ENCODE measurements around the gene STK10. TPM values are rescaled to one million over a fixed set of nuclear protein-coding genes. Genes with fewer than 3 reads are reported as not detected.

Gene STK10
- 16.8 and 18.4 TPM in 2 replicates for total RNA-seq

DNA sequence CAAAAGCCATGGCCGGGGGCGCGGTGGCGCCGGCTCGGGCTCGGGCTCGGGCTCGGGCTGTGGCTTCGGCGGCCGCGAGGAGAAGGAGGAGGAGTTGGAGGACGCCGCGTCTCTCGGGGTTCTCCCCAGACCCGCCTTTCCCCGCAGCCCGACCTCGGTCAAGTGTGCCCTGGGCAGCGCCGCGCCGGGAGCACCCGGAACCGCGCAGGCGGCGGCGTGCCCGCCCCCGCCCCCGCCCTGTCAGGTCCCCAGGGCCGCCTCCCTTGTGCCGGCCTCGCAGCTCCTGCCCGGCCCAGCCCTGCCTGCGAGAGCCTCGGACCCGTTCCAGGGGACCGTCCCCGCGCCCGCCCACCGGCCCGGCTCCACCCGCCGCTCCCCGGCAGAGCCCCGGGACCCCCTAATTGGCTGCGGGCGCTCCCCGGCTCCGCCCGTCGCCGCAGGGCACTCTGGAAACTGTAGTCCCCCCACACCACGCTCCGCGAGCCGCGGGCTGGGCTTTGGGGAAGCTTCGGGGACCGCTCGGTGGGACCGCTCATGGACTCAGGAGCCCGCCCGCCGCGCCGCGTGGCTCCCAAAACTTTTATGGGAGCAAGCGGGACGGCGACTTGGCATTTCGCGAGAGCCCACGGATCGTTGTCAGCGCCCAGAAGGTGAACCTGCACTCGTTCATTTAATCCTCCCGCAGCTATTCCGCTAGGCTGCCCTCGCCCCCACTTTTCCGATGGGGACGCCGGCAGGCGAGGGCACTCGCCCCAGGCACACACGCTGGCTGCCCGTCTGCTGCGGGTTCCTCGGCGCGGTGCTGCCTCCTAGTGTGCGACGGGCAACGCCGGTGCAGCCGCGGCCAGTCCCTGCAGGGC lies at the start of gene STK10:
Gene STK10 (minus strand): TSS at position 192 of the 860 bp plus-strand sequence. CDS start 182 bp downstream, at position 10.

DNA sequence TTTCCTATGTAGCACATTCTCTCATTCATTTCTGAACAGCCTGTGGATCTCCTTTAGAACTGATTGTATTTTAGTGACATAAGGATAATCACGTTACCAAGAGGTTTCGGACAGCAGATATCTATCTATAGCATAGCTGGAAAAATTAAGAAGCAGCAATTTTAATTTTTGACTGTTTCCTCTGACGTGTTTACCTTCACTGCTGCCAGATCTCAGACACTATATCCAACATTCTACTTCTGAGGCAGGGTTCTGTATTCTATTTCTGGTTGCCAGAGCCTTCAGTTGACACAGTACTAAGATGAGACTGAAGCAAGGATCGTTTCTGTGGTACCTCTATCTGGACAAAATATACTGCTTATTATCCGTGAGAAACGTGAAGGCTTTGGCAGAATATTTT lies 5.8 kb upstream of the STK10 start, which contains the start of gene EFCAB9:
Gene EFCAB9 (plus strand): TSS at position 301 of the 400 bp plus-strand sequence. CDS start 1 bp downstream, at position 302.

DNA sequence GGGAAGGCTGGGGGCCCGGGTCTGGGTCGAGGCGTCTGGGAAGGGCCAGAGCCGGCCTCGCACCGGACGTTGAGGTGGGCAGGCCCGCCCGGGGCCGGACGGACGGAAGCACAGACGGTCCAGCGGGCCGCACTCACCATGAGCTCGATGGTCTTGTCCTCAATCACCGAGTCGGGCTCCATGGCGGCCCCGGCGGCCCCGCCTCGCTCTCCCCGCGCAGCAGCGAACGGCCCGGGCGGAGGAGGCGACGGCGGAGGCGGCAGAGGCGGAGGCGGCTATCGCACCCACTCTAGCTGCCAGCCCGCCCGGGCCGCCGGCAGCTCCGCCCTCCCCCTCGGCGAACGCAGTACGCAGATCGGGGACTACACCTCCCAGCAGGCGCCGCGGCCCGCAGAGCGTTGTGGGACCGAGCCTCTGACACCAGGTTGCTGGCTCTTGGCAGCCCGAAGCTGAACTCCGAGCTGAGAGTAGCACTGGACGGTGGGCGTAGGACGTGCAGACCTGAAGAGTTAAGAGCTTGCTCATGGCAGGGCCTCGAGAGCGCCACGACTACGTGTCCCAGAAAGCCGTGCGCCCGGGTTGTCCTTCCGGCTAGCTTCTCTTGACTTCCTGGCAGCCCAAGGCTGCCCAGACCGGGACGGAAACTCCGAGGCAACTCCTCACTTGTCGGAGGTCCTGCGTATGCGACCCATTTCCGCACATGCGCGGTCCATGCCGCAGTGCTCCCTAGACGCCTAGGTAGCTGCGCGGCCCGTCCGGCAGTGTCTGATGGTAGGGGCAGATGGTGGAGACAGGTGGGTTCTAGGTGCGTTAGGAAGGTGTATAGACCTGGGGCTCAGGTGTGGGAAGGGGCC lies 181.5 kb downstream of the STK10 start, which contains the start of gene FBXW11:
Gene FBXW11 (minus strand): TSS at position 318 of the 854 bp plus-strand sequence. CDS start 136 bp downstream, at position 182.

Other genes starting within 250 kb of the STK10 start
- 50.9 and 63.5 TPM in 2 replicates for gene FBXW11, start 181.6 kb downstream of the STK10 start, total RNA-seq
- 0.16 TPM in 1 of 2 replicates, not detected in the other for gene EFCAB9, start 5.9 kb upstream of the STK10 start, total RNA-seq
- 17.1 and 20.8 TPM in 2 replicates for gene UBTD2, start 95.5 kb upstream of the STK10 start, total RNA-seq

Measured in bronchial smooth muscle cell (primary cell).